Endothelial cell of umbilical vein (primary cell): ENCODE measurements around the gene RPS6KA3.
"Not testable (repeated sequence)": the region's sequence is repeated elsewhere in the genome, so short reads cannot be mapped to it uniquely, and the experiment has no call there.

Experiments used
- CTCF ChIP-seq, 2 donors: IDR thresholded peaks; 1 replicate in 1 of 2; 2 replicates in 1 of 2; pipeline ENCODE4 v1.5.1; 2011; ENCODE audit warnings: low read length in 2 of 2, mild to moderate bottlenecking in 2 of 2, moderate library complexity in 2 of 2, control low read depth in 1 of 2, inconsistent platforms in 1 of 2, low read depth in 1 of 2; ENCODE audit not compliant: insufficient read depth in 1 of 2; ENCODE audit errors: extremely low read depth in 1 of 2
- EZH2 ChIP-seq: IDR thresholded peaks from 2 replicates; pipeline ENCODE4 v1.6.1; 2012; ENCODE audit warnings: borderline replicate concordance, low read depth, mild to moderate bottlenecking, moderate library complexity, low read length, inconsistent platforms; ENCODE audit not compliant: severe bottlenecking
- FOS ChIP-seq: IDR thresholded peaks from 2 replicates; pipeline ENCODE4 v1.6.1; 2011; ENCODE audit warnings: mild to moderate bottlenecking, low read length, moderate library complexity, borderline replicate concordance; ENCODE audit not compliant: insufficient read depth
- JUN ChIP-seq: IDR thresholded peaks from 2 replicates; pipeline ENCODE4 v1.6.1; 2011; ENCODE audit warnings: borderline replicate concordance, low read depth; ENCODE audit not compliant: insufficient read length, insufficient read depth
- MAX ChIP-seq: IDR thresholded peaks from 2 replicates; pipeline ENCODE4 v1.6.1; 2011; ENCODE audit not compliant: insufficient read depth, insufficient read length
- MYC ChIP-seq: IDR thresholded peaks from one replicate; pipeline ENCODE4 v1.6.1; 2011; ENCODE audit warnings: mild to moderate bottlenecking, low read depth, low read length
- POLR2A ChIP-seq: IDR thresholded peaks from 2 replicates; pipeline ENCODE4 v1.6.1; 2012; ENCODE audit warnings: low read depth, mild to moderate bottlenecking, control low read depth, low read length
- POLR2AphosphoS5 ChIP-seq: IDR thresholded peaks from 2 replicates; pipeline ENCODE4 v1.6.1; 2012; ENCODE audit warnings: low read depth, mild to moderate bottlenecking, control low read depth, low read length, moderate library complexity; ENCODE audit not compliant: insufficient read depth

- not testable (repeated sequence) for TF ChIP-seq EZH2; POLR2A; CTCF (IDR thresholded peaks at IDR 0.05; ENCODE audit: extremely low read depth in 1 of 2, insufficient read depth in 1 of 2, low read depth in 1 of 2, low read length in 2 of 2); MAX; JUN; POLR2AphosphoS5; FOS; MYC
Observed at GRCh38 chrX:20127440-20127839, 139.3 kb downstream of the RPS6KA3 start.
